Spleen (tissue), 11 donors: ENCODE measurements around the gene VIPR1. TPM values are rescaled to one million over a fixed set of nuclear protein-coding genes. Genes with fewer than 3 reads are reported as not detected.

Source experiments
- DNase-seq: peaks from one replicate; pipeline ENCODE4 v3.0.0-alpha.2; 2020
- H3K27ac ChIP-seq, 8 donors: fragments of 200-600 bp; sonication (generic) in 7 of 8; 1 replicate in 4 of 8; 2 replicates in 4 of 8; pipeline versions ENCODE4 v1.5.0 to v1.8.0; 2016 to 2021; ENCODE audit warnings: inconsistent platforms in 4 of 8, mild to moderate bottlenecking in 4 of 8, moderate library complexity in 1 of 8
- H3K27me3 ChIP-seq, 7 donors: fragments of 200-600 bp; sonication (generic) in 6 of 7; replicated peaks in 1 of 7; 1 replicate in 4 of 7; 2 replicates in 3 of 7; pipeline versions ENCODE4 v1.5.0 to v1.8.0; 2016 to 2021; ENCODE audit warnings: inconsistent platforms in 3 of 7, mild to moderate bottlenecking in 1 of 7
- H3K36me3 ChIP-seq, 6 donors: fragments of 200-600 bp; sonication (generic) in 5 of 6; 1 replicate in 4 of 6; 2 replicates in 2 of 6; pipeline versions ENCODE4 v1.5.0 to v1.8.0; 2016 to 2021; ENCODE audit warnings: inconsistent platforms in 2 of 6
- H3K4me1 ChIP-seq, 6 donors: fragments of 200-600 bp; sonication (generic) in 5 of 6; 1 replicate in 3 of 6; 2 replicates in 3 of 6; pipeline versions ENCODE4 v1.5.0 to v1.8.0; 2016 to 2021; ENCODE audit warnings: inconsistent platforms in 3 of 6
- H3K4me3 ChIP-seq, 8 donors: fragments of 200-600 bp; sonication (generic) in 7 of 8; 1 replicate in 4 of 8; 2 replicates in 4 of 8; pipeline versions ENCODE4 v1.5.0 to v1.8.0; 2016 to 2021; ENCODE audit warnings: inconsistent platforms in 4 of 8, mild to moderate bottlenecking in 4 of 8, moderate library complexity in 2 of 8
- H3K9me3 ChIP-seq, 8 donors: fragments of 200-600 bp; sonication (generic) in 7 of 8; 1 replicate in 4 of 8; 2 replicates in 4 of 8; pipeline versions ENCODE4 v1.5.0 to v1.8.0; 2016 to 2021; ENCODE audit warnings: inconsistent platforms in 4 of 8
- CTCF ChIP-seq, 11 experiments: fragments of 200-600 bp in 7 of 11; fragments of 450-650 bp in 4 of 11; sonication (generic) in 4 of 11; IDR thresholded peaks in 8 of 11; conservative IDR thresholded peaks in 3 of 11; 1 replicate in 7 of 11; 2 replicates in 4 of 11; pipeline versions ENCODE4 v1.4.0 to v1.8.0; 2016 to 2021; ENCODE audit warnings: antibody characterized with exemption in 11 of 11, inconsistent platforms in 4 of 11, mild to moderate bottlenecking in 1 of 11
- POLR2A ChIP-seq, 3 donors: fragments of 450-650 bp; IDR thresholded peaks; one replicate each; pipeline ENCODE4 v1.5.1; 2017; ENCODE audit warnings: antibody characterized with exemption in 3 of 3, mild to moderate bottlenecking in 1 of 3
- POLR2AphosphoS5 ChIP-seq, 3 donors: sonication (generic); formaldehyde crosslinking; IDR thresholded peaks; one replicate each; pipeline ENCODE4 v1.5.1; 2017; ENCODE audit warnings: antibody characterized with exemption in 3 of 3
- WGBS, 5 donors: extraction: QIAGEN DNeasy Blood & Tissue Kit in 3 of 5; methylation state at CpG; one replicate each; pipeline versions ENCODE4 v1.1.5 to v1.1.7; 2013 to 2018; 5-methylcytosine and 5-hydroxymethylcytosine counted together
- intact Hi-C: fragments of 100-400 bp; cut with DNase I; formaldehyde crosslinking; loops from one replicate; pipeline ENCODE4 v1.15.0; 2023; ENCODE audit warnings: low total_unique reads
- polyA plus RNA-seq, 3 donors: library from polyadenylated mRNA; stranded (reverse); fragments of 200-250 nt; gene quantifications; one replicate each; pipeline ENCODE4 v1.2.1, GENCODE V29; 2013
- total RNA-seq, 7 donors: library from RNA; depleted of rRNA in 3 of 7; stranded (reverse); fragments of >200 nt in 3 of 7; fragmentation: NEBNext Ultra II Directional in 4 of 7; extraction: Animal tissue kit (Norgen Biotek cat#: 25700) in 4 of 7; gene quantifications; one replicate each; pipeline versions ENCODE4 v1.1.0 to v1.2.1, GENCODE V29; 2016 to 2021
- donor health status: healthy with polysubstance abuse.
- donor health status: DM: no; HTN: no; CAD: no; lungs with moderate emphysema.
- donor health status: DM: no; HTN: no; CAD: no.
- donor health status: Bipolar disorder and iron deficiency.
- donor health status: healthy.
- donor health status: DM: no; HTN: no; CAD: no.
- donor health status: DM: yes; HTN: yes; CAD: no.

Gene VIPR1
- total and polyA plus RNA-seq, 10 donors: 2.0 to 16.3 (median 10.3) TPM

DNA sequence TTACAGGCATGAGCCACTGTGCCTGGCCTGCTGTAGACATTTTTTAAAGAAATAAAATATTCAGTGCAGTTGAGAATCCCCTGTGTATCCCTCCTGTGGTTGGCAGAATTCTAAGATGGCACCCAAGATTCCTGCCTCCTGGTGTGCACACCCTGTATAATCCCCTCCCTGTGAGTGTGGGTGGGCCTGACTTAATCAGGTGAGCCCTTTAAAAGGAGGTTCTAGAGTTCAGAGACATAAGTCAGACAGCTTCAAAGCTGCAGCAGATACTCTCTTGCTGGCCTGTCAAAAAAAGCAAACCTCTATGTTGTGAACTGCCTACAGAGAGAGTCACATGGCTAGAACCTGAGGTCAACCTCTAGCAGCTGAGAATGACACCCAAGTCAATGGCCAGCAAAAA lies 7.0 kb upstream of the VIPR1 start:
- Histone ChIP-seq H3K9me3 (no peaks in the 10 kb centered on the region), H3K36me3 (no peaks in the 10 kb centered on the region), H3K27me3 (peaks cover 0 to 17% (median 7%) of the 10 kb centered on the region in 7 donors), H3K27ac (no peak overlapping the region), H3K4me3 (no peak overlapping the region), H3K4me1 (peaks cover 0 to 35% (median 10%) of the 10 kb centered on the region in 6 donors)
- no peak for DNase-seq
- intact Hi-C loops: no loop called here
- TF ChIP-seq POLR2AphosphoS5 (IDR thresholded peaks at IDR 0.05) (no peak), CTCF (IDR thresholded peaks at IDR 0.05 in 8 of 11, conservative IDR thresholded peaks at IDR 0.05 in 3 of 11) (no peak), POLR2A (IDR thresholded peaks at IDR 0.05) (no peak)

DNA sequence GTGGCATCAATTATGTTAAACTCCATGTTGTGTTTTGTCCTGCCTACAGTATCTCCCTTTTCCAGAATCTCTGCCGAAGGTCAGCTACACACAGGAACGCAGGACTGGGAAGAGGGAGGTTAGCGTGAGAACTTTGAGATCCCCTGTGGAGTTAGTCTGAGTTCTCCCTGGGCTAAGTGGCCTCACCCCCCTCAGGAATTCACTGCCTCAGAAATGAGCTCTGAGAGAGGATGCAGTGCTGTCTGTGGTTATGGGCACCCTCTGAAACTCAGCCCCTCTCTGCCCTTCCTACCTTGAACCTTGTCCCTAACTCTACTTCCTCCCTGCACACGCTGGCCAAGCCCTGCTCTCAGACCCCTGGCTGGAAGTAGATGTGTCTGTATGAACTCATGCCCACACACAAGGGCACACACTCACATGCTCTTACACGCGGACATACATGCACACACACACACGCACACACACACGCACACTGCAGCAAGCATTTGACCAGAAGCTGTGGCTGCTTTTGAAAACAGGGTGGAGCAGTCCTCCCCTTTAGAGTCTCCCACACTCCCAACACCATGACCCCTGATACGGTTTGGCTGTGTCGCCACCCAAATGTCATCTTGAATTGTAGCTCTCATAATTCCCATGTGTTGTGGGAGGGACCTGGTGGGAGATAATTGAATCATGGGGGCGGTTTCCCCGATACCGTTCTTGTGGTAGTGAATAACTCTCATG lies 5.3 kb upstream of the VIPR1 start:
- no peaks in the 10 kb centered on the region for H3K9me3 ChIP-seq
- peak; percentile 33 for DNase-seq
- TF ChIP-seq POLR2A (IDR thresholded peaks at IDR 0.05): no peak
- no peak for TF ChIP-seq CTCF (IDR thresholded peaks at IDR 0.05 in 8 of 11, conservative IDR thresholded peaks at IDR 0.05 in 3 of 11)
- TF ChIP-seq POLR2AphosphoS5 (IDR thresholded peaks at IDR 0.05): no peak
- H3K27me3 ChIP-seq: peaks cover 0 to 35% (median 13%) of the 10 kb centered on the region in 7 donors
- intact Hi-C loops: no loop called here
- no peaks in the 10 kb centered on the region for H3K36me3 ChIP-seq
- H3K4me1 ChIP-seq: peaks cover 10 to 33% (median 18%) of the 10 kb centered on the region in 6 donors
- H3K4me3 ChIP-seq: no peak overlapping the region
- WGBS, 5 donors: 63 to 75% (median 72%) methylated on average over 12 to 13 of the region's 13 CpGs
- H3K27ac ChIP-seq: no peak overlapping the region

DNA sequence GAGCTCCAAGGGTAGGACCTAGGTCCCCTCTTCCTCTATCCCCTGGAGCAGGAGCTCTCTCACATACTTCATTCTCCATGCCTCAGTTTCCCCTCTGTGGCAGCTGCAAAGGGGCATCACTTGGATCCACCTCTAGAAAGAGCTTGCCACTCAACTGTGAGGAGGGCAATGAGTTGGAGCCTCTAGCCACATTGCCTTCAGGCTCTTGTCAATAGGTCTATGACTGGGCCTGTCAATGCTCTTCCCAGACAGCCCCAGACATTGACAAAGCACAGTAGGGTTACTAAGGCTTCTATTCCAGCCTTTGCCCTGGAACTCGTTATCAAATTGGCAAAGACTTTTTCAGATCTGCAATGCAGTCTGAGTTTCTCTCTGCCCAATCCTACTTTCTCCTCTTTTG lies 4.4 kb upstream of the VIPR1 start:
- DNase-seq: no peak
- WGBS, 5 donors: 65 to 92% (median 77%) methylated on average over 1 of the region's 1 CpG
- no peak overlapping the region for H3K27ac ChIP-seq
- no peaks in the 10 kb centered on the region for H3K9me3 ChIP-seq
- intact Hi-C loops: no loop called here
- peaks cover 0 to 44% (median 13%) of the 10 kb centered on the region in 7 donors for H3K27me3 ChIP-seq
- TF ChIP-seq POLR2AphosphoS5 (IDR thresholded peaks at IDR 0.05): no peak
- no peak for TF ChIP-seq CTCF (IDR thresholded peaks at IDR 0.05 in 8 of 11, conservative IDR thresholded peaks at IDR 0.05 in 3 of 11)
- TF ChIP-seq POLR2A (IDR thresholded peaks at IDR 0.05): no peak
- no peaks in the 10 kb centered on the region for H3K36me3 ChIP-seq
- no peak overlapping the region for H3K4me3 ChIP-seq
- peaks cover 10 to 33% (median 21%) of the 10 kb centered on the region in 6 donors for H3K4me1 ChIP-seq

- peaks cover 10 to 41% (median 24%) of the 10 kb centered on the region in 6 donors for H3K4me1 ChIP-seq
- DNase-seq: peak; percentile 51
- no peaks in the 10 kb centered on the region for H3K36me3 ChIP-seq
- no peak overlapping the region for H3K4me3 ChIP-seq
- peaks cover 0 to 48% (median 13%) of the 10 kb centered on the region in 7 donors for H3K27me3 ChIP-seq
- TF ChIP-seq CTCF (IDR thresholded peaks at IDR 0.05 in 8 of 11, conservative IDR thresholded peaks at IDR 0.05 in 3 of 11) (no peak), POLR2AphosphoS5 (IDR thresholded peaks at IDR 0.05) (no peak), POLR2A (IDR thresholded peaks at IDR 0.05) (no peak)
- intact Hi-C loops: no loop called here
- H3K27ac ChIP-seq: no peak overlapping the region
- WGBS, 5 donors: 81 to 93% (median 86%) methylated on average over 7 to 13 of the region's 13 CpGs
- no peaks in the 10 kb centered on the region for H3K9me3 ChIP-seq
Observed at GRCh38 chr3:42498791-42499477, 3.5 kb upstream of the VIPR1 start.
